Endothelial cell of umbilical vein (primary cell): ENCODE measurements around the gene PAQR4. TPM values are rescaled to one million over a fixed set of nuclear protein-coding genes. Genes with fewer than 3 reads are reported as not detected.

Source experiments
- BruUV-seq: library from RNA; stranded (reverse); fragments of 400-500 nt; replicated peaks from 2 replicates; lab custom pipeline; 2021; lab: Mats Ljungman, UMichigan
- CTCF ChIA-PET: fragments of 300-600, 350-600 bp; sonication (Branson Sonifier 250); formaldehyde crosslinking; loops from one replicate; lab custom pipeline; 2021; ENCODE audit warnings: antibody characterized with exemption, inconsistent platforms; lab: Charles Lee
- POLR2A ChIA-PET: fragments of 300-600, 350-600 bp; sonication (Branson Sonifier 250); formaldehyde crosslinking; loops from one replicate; lab custom pipeline; 2021; ENCODE audit warnings: antibody characterized with exemption, inconsistent platforms; lab: Charles Lee
- DNase-seq: peaks from one replicate; pipeline ENCODE4 v3.0.0-alpha.2; 2011; ENCODE audit warnings: low read depth, low spot score
- FAIRE-seq: peaks from 2 replicates; lab custom pipeline; 2011; peaks lifted over from hg19 to GRCh38; lab: Jason Lieb, UNC
- H2AFZ ChIP-seq: 2 replicates; pipeline ENCODE4 v1.6.0; 2012; ENCODE audit warnings: low read depth, low read length, control low read depth, inconsistent platforms
- H3K27ac ChIP-seq: 2 replicates; pipeline ENCODE4 v1.5.1; 2011; ENCODE audit warnings: low read depth, mild to moderate bottlenecking, control low read depth, low read length, moderate library complexity; ENCODE audit not compliant: insufficient read depth
- H3K27me3 ChIP-seq, 2 experiments: 2 replicates each; pipeline versions ENCODE4 v1.6.0 to v1.6.1; 2011; ENCODE audit warnings: low read length in 2 of 2, mixed read lengths in 1 of 2; ENCODE audit not compliant: control insufficient read depth in 2 of 2, insufficient read depth in 2 of 2
- H3K36me3 ChIP-seq, 2 experiments: 2 replicates in 1 of 2; 3 replicates in 1 of 2; pipeline ENCODE4 v1.5.1; 2011; ENCODE audit warnings: low read length in 2 of 2, mild to moderate bottlenecking in 1 of 2, moderate library complexity in 1 of 2; ENCODE audit not compliant: control insufficient read depth in 2 of 2, insufficient read depth in 2 of 2; ENCODE audit errors: extremely low read depth in 1 of 2
- H3K4me1 ChIP-seq: 3 replicates; pipeline ENCODE4 v1.5.1; 2011; ENCODE audit warnings: mild to moderate bottlenecking, low read length; ENCODE audit not compliant: control insufficient read depth, insufficient read depth; ENCODE audit errors: extremely low read depth
- H3K4me2 ChIP-seq: 2 replicates; pipeline ENCODE4 v1.6.1; 2011; ENCODE audit warnings: low read length, control low read depth, mixed read lengths; ENCODE audit not compliant: insufficient read depth
- H3K4me3 ChIP-seq, 3 experiments: fragments of 200-600 bp in 1 of 3; sonication (generic), shearing (Covaris generic) in 1 of 3; replicated peaks in 1 of 3; 2 replicates each; pipeline ENCODE4 v1.5.1; 2011 to 2016; ENCODE audit warnings: control low read depth in 3 of 3, low read length in 3 of 3, mild to moderate bottlenecking in 2 of 3, inconsistent platforms in 1 of 3, low read depth in 1 of 3, moderate library complexity in 1 of 3; ENCODE audit not compliant: insufficient read depth in 1 of 3
- H3K79me2 ChIP-seq: 2 replicates; pipeline ENCODE4 v1.6.0; 2012; ENCODE audit warnings: low read length, inconsistent platforms; ENCODE audit not compliant: control insufficient read depth, insufficient read depth
- H3K9ac ChIP-seq: replicated peaks from 2 replicates; pipeline ENCODE3; 2011; ENCODE audit warnings: low read length, control low read depth; ENCODE audit not compliant: insufficient read depth; ENCODE audit errors: extremely low read depth
- H3K9me1 ChIP-seq: replicated peaks from 3 replicates; pipeline ENCODE4 v1.6.0; 2011; ENCODE audit warnings: mild to moderate bottlenecking, low read length; ENCODE audit not compliant: control insufficient read depth, insufficient read depth; ENCODE audit errors: extremely low read depth
- H3K9me3 ChIP-seq: replicated peaks from 2 replicates; pipeline ENCODE4 v1.5.1; 2012; ENCODE audit warnings: low read length, inconsistent platforms; ENCODE audit not compliant: control insufficient read depth, insufficient read depth
- H4K20me1 ChIP-seq: replicated peaks from 2 replicates; pipeline ENCODE3; 2011; ENCODE audit warnings: mild to moderate bottlenecking, low read length; ENCODE audit not compliant: control insufficient read depth, insufficient read depth; ENCODE audit errors: extremely low read depth
- EZH2 ChIP-seq: IDR thresholded peaks from 2 replicates; pipeline ENCODE4 v1.6.1; 2012; ENCODE audit warnings: borderline replicate concordance, low read depth, mild to moderate bottlenecking, moderate library complexity, low read length, inconsistent platforms; ENCODE audit not compliant: severe bottlenecking
- FOS ChIP-seq: IDR thresholded peaks from 2 replicates; pipeline ENCODE4 v1.6.1; 2011; ENCODE audit warnings: mild to moderate bottlenecking, low read length, moderate library complexity, borderline replicate concordance; ENCODE audit not compliant: insufficient read depth
- GATA2 ChIP-seq: IDR thresholded peaks from 2 replicates; pipeline ENCODE4 v1.7.0; 2011; ENCODE audit warnings: low read depth, mild to moderate bottlenecking, moderate library complexity, mixed read lengths, low read length; ENCODE audit not compliant: insufficient read length, insufficient read depth
- JUN ChIP-seq: IDR thresholded peaks from 2 replicates; pipeline ENCODE4 v1.6.1; 2011; ENCODE audit warnings: borderline replicate concordance, low read depth; ENCODE audit not compliant: insufficient read length, insufficient read depth
- MYC ChIP-seq: IDR thresholded peaks from one replicate; pipeline ENCODE4 v1.6.1; 2011; ENCODE audit warnings: mild to moderate bottlenecking, low read depth, low read length
- POLR2A ChIP-seq: IDR thresholded peaks from 2 replicates; pipeline ENCODE4 v1.6.1; 2012; ENCODE audit warnings: low read depth, mild to moderate bottlenecking, control low read depth, low read length
- POLR2AphosphoS5 ChIP-seq: IDR thresholded peaks from 2 replicates; pipeline ENCODE4 v1.6.1; 2012; ENCODE audit warnings: low read depth, mild to moderate bottlenecking, control low read depth, low read length, moderate library complexity; ENCODE audit not compliant: insufficient read depth
- dilution Hi-C: fragments of 300-500 bp; cut with MboI; formaldehyde crosslinking; loops from one replicate; pipeline ENCODE4 v1.15.0; 2019; ENCODE audit warnings: low sequenced_read_pairs; ENCODE audit not compliant: extremely low pct_ligation_motif_present
- intact Hi-C: fragments of 100-400 bp; cut with micrococcal nuclease; formaldehyde crosslinking; loops from one replicate; pipeline ENCODE4 v1.10.0; 2022
- polyA plus RNA-seq, 4 experiments: library from polyadenylated mRNA; depleted of rRNA in 3 of 4; stranded (reverse) in 3 of 4; unstranded in 1 of 4; fragments of >200 nt; gene quantifications; 2 replicates each; pipeline versions ENCODE4 v1.2.1 to v1.2.3, GENCODE V29; 2011 to 2012; ENCODE audit warnings: missing spikeins in 1 of 4
- total RNA-seq: library from RNA; stranded (reverse); gene quantifications from 2 replicates; pipeline ENCODE4 v1.2.3, GENCODE V29; 2021
- TF ChIP-seq, protein P1 (sequence below): IDR thresholded peaks from 2 replicates; pipeline ENCODE4 v1.6.1; 2011; ENCODE audit not compliant: insufficient read depth, insufficient read length
- TF ChIP-seq, protein P2 (sequence below), 2 donors: IDR thresholded peaks; 1 replicate in 1 of 2; 2 replicates in 1 of 2; pipeline ENCODE4 v1.5.1; 2011; ENCODE audit warnings: low read length in 2 of 2, mild to moderate bottlenecking in 2 of 2, moderate library complexity in 2 of 2, control low read depth in 1 of 2, inconsistent platforms in 1 of 2, low read depth in 1 of 2; ENCODE audit not compliant: insufficient read depth in 1 of 2; ENCODE audit errors: extremely low read depth in 1 of 2

Gene PAQR4
- total and polyA plus RNA-seq, 2 donors (not counting 3 experiments of a cell fraction or from before 2014, with no cell fraction given), result 23.8 to 31.2 TPM

DNA sequence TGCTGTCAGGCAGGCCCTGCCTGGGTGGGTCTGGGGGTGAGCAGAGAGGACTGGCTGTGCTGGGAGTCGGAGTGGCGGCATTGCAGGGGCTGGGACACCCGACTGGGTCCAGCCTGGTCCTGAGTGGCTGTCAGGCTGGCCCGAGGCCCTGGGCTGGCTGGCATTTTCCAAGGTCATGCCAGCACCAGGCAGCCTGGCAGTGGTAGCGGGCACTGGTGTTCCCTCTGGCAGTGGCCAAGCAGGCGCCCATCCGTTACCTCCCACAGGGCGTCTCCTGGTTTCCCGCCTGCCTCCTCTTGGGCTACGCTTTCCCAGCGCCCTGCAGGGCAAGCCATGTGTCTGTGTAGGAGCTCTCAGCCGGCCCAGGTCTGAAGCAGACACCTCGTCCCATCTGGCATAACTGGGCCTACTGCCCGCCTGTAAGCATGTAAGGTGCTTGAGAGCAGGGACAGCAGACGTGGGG, 16.8 kb downstream of the PAQR4 start:
- no peak overlapping the region for H3K4me3 ChIP-seq
- no peaks in the 10 kb centered on the region for H4K20me1 ChIP-seq
- peaks cover 2% of the 10 kb centered on the region for H3K4me1 ChIP-seq
- ChIA-PET POLR2A (no interaction called here), CTCF (interaction anchor here (1.4 kb wide), 1 partner anchor 42 kb away, joined by 3 read pairs; no protein-coding TSS in a partner anchor)
- H3K27me3 ChIP-seq, result peaks cover 0 to 5% of the 10 kb centered on the region in 2 experiments
- TF ChIP-seq MYC, result no peak
- FAIRE-seq, result no peak
- intact Hi-C loops, result no loop called here
- H3K9ac ChIP-seq, result no peak overlapping the region
- dilution Hi-C loops, result no loop called here
- H3K27ac ChIP-seq, result no peak overlapping the region
- H3K9me3 ChIP-seq, result no peaks in the 10 kb centered on the region
- BruUV-seq, result no TSS peak
- DNase-seq, result no peak
- no peak overlapping the region for H3K4me2 ChIP-seq
- H3K9me1 ChIP-seq, result no peaks in the 10 kb centered on the region
- H2AFZ ChIP-seq, result no peak overlapping the region
- no peaks in the 10 kb centered on the region for H3K36me3 ChIP-seq
- no peaks in the 10 kb centered on the region for H3K79me2 ChIP-seq

DNA sequence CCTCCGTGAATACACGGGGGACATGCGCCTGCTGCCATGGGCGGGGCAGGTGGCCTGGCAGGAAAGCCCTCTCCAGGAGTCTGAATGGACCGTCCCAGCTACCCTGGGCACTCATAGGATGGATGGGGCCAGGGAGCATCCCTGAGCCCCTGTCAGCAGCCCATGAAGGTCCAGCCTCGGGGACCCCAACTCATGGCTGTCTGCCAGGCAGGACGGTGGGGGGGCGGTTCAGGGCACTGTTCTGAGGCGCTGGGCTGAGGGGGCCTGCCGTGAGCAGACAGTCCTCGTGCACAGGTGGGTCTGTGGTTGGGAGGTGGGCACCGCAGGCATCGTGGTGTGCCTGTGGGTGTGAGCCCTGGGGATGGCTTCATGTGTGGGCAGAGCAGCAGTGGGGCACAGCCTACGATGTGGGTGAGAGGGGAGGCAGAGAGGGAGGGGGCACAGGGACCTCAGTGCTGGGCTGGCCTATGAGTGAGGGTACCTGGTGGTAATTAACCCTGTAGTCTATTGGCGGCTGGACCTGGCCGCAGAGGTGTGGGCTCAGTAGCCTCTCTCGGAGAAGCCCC, 17.6 kb downstream of the PAQR4 start:
- TF ChIP-seq GATA2 (no peak), POLR2AphosphoS5 (no peak), POLR2A (no peak), EZH2 (no peak), JUN (no peak), MYC (no peak), FOS (no peak)
- TF ChIP-seq, protein P1, sequence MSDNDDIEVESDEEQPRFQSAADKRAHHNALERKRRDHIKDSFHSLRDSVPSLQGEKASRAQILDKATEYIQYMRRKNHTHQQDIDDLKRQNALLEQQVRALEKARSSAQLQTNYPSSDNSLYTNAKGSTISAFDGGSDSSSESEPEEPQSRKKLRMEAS, result no peak
- TF ChIP-seq, protein P2, sequence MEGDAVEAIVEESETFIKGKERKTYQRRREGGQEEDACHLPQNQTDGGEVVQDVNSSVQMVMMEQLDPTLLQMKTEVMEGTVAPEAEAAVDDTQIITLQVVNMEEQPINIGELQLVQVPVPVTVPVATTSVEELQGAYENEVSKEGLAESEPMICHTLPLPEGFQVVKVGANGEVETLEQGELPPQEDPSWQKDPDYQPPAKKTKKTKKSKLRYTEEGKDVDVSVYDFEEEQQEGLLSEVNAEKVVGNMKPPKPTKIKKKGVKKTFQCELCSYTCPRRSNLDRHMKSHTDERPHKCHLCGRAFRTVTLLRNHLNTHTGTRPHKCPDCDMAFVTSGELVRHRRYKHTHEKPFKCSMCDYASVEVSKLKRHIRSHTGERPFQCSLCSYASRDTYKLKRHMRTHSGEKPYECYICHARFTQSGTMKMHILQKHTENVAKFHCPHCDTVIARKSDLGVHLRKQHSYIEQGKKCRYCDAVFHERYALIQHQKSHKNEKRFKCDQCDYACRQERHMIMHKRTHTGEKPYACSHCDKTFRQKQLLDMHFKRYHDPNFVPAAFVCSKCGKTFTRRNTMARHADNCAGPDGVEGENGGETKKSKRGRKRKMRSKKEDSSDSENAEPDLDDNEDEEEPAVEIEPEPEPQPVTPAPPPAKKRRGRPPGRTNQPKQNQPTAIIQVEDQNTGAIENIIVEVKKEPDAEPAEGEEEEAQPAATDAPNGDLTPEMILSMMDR (IDR thresholded peaks at IDR 0.05; ENCODE audit: extremely low read depth in 1 of 2, insufficient read depth in 1 of 2, low read depth in 1 of 2, low read length in 2 of 2), result no peak
- no peaks in the 10 kb centered on the region for H3K9me1 ChIP-seq
- no peak overlapping the region for H3K4me3 ChIP-seq
- no peak overlapping the region for H3K27ac ChIP-seq
- H3K27me3 ChIP-seq, result peaks cover 0 to 5% of the 10 kb centered on the region in 2 experiments
- DNase-seq (no peak), FAIRE-seq (no peak)
- no peaks in the 10 kb centered on the region for H3K4me1 ChIP-seq
- intact Hi-C loops, result no loop called here
- ChIA-PET POLR2A (no interaction called here), CTCF (interaction anchor here (1.4 kb wide), 1 partner anchor 42 kb away, joined by 3 read pairs; no protein-coding TSS in a partner anchor)
- no TSS peak for BruUV-seq
- H3K4me2 ChIP-seq, result no peak overlapping the region
- no peak overlapping the region for H3K9ac ChIP-seq
- no peak overlapping the region for H2AFZ ChIP-seq
- no peaks in the 10 kb centered on the region for H4K20me1 ChIP-seq
- dilution Hi-C loops, result no loop called here
- no peaks in the 10 kb centered on the region for H3K79me2 ChIP-seq
- H3K9me3 ChIP-seq, result no peaks in the 10 kb centered on the region
- H3K36me3 ChIP-seq, result no peaks in the 10 kb centered on the region
